SK-N-MC (cell line): ENCODE data around the gene FOXP1.

ENCODE experiments used
- EZH2 ChIP-seq: fragments of 200-600 bp; sonication (generic); IDR thresholded peaks from one replicate; pipeline ENCODE4 v1.6.1; 2017; ENCODE audit warnings: antibody characterized with exemption
- FOXP2 ChIP-seq: optimal IDR thresholded peaks from 2 replicates; pipeline ENCODE3; 2011; ENCODE audit warnings: mild to moderate bottlenecking, moderate library complexity; ENCODE audit not compliant: insufficient read depth; ENCODE audit errors: extremely low read length, control extremely low read depth
- POLR2AphosphoS5 ChIP-seq: IDR thresholded peaks from 2 replicates; pipeline ENCODE4 v1.6.1; 2012; ENCODE audit warnings: mild to moderate bottlenecking, low read depth, low read length, borderline replicate concordance

- TF ChIP-seq POLR2AphosphoS5 (no peak), EZH2 (no peak), FOXP2 (no peak)
These were observed 353.4 kb downstream of the FOXP1 start for GRCh38 chr3:71229905-71230657.
